Hematopoietic multipotent progenitor cell (in vitro differentiated cells): ENCODE results near the gene ZNF831. TPM values are rescaled to one million over a fixed set of nuclear protein-coding genes. Genes with fewer than 3 reads are reported as not detected.
A peak's percentile ranks its signal among the peaks of the same experiment; 100 is the strongest.

Experiments used
- DNase-seq, 3 donors: peaks; one replicate each; pipeline ENCODE4 v3.0.0-alpha.2; 2011 to 2015; ENCODE audit warnings: low read depth in 2 of 3, low spot score in 2 of 3
- total RNA-seq: library from RNA; depleted of rRNA; stranded (reverse); fragments of >200 nt; gene quantifications from one replicate; pipeline ENCODE4 v1.2.3, GENCODE V29; 2012

The ZNF831 gene
- total RNA-seq, 1 donor: 0.81 TPM

- no peak for DNase-seq
These were observed 9.2 kb upstream of the ZNF831 start for GRCh38 chr20:59154317-59155013.

DNA sequence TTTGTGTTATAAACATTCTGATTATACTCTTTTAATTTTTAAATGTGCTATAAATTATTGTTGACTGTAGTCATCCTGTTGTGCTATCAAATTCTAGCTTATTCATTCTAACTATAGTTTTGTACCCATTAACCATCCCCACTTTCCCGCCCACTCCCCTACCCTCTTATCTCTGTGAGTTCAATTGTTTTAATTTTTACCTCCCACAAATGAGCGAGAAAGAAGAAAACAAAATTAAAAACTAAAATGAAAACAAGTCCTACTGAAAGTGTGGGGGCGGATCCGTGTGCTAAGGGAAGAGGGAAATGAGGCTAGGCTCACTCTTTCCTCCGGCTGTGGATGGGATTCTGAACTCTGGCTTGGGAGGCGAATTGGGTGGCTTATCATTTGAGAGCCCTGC, 6.6 kb upstream of the ZNF831 start:
- DNase-seq: no peak

GRCh38 chr20:59157531-59157930, 6.1 kb upstream of the ZNF831 start:
- DNase-seq: no peak

DNA sequence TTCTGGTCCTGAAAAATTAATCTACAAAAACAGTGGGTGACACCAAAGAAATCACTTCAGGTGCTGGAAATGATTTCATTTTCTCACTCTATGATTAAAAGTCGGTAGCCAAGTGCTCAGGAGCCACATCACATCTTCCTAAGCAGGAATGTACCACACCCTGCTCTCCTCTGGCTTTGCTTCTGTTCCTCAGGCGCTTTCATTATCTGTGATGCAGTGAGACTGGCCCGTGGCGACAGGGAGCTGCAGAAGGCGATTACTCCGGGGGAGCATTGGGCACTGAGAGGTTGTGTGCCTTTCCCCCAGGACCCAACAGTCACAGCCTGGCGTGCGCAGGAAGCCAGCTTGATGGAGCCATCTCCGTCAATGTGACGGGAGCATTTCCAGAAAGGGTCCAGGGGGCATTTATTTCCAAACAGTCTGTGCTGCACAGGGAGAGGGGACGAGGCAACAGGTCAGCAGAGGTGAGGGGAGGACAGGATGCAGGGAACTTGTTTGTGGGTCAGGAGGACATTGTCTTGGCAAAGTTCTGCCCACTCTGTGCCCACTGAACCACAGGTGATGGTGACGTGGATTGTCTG, 5.6 kb upstream of the ZNF831 start:
- DNase-seq: no peak

DNA sequence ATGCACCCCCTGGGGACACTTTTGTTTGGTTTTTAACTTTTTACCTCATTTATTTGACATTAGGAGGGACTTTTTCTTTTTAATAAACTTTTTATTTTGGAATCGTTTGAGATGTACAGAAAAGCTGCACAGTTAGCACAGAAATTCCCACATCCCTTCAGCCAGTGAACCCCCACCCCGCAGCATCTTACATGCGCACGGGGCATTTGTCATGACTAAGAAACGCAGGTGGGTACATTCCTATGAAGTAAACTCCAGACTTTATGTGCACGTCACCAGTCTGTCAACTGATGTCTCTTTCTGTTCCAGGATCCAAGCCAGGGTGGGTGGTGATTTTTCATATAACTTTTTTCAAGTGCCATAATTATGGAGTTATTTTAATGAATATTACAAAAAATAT, 4.9 kb upstream of the ZNF831 start:
- DNase-seq: no peak

DNA sequence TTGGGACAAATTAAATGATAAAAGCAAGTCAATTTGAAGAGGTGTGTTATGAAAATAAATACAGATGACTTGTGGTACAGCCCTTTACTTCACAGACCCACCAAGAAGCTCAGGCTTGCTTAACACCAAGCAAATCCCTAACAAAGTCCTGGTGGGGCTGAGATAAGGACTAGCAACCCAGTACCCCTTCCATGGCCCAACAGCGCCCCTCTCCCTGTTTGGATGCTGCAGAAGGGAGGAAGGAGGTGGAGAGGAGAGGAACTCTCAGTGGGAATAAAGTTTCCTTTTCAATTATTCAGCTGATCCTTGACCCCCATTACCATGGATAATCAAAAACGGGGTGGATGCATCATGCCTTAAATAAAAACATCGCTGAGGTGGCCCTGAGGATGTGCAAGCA, 4.5 kb upstream of the ZNF831 start:
- no peak for DNase-seq

- peak in 1 of 3 donors; percentile 48 for DNase-seq
These were observed 3.9 kb upstream of the ZNF831 start for GRCh38 chr20:59159493-59160376.

GRCh38 chr20:59160389-59161115, 3.1 kb upstream of the ZNF831 start:
- no peak for DNase-seq

DNA sequence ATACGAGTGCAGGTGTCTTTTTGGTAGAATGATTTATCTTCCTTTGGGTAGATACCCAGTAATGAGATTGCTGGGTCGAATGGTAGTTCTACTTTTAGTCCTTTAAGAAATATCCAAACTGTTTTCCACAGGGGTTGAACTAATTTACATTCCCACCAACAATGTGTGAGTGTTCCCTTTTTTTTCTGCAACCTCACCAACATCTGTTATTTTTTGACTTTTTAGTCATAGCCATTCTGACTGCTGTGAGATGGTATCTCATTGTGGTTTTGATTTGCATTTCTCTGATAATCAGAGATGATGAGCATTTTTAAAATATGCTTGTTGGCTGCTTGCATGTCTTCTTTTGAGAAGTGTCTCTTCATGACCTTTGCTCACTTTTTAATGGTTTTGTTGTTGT, 1.9 kb upstream of the ZNF831 start:
- DNase-seq: peak in 1 of 3 donors; percentile 52

DNA sequence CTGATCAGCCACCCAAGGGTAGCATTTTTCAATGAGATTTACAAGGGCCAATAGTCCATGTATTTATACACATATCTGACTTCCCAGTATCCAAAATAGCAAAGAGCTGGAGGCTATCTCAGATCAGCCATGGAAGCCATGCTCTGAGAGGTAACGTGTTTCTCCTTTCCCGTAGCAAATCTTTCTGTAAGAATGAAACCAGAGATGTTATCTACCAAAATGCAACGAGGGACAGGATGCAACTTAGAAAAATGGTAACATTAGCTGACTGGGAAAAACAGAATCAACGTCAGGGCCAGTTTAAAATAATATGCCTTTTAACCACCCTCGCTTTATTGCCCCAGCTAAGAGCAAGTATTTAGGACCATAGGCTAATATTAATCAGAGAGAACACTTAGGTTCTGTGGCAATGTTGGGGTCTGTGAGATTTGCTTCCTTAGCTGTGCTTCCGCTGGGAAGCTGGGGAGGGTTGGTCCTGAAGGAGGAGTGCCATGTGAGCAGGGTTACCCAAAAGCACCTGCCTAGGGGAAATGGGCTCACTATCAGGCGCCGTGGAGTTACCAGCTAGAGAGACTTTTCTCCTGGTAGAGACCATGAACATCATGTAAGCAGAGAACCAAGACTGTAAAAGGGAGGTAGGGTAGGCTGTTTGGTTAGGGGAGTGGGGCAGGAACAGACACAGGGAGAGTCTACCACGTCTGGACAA, 1.2 kb downstream of the ZNF831 start:
- DNase-seq: no peak

DNA sequence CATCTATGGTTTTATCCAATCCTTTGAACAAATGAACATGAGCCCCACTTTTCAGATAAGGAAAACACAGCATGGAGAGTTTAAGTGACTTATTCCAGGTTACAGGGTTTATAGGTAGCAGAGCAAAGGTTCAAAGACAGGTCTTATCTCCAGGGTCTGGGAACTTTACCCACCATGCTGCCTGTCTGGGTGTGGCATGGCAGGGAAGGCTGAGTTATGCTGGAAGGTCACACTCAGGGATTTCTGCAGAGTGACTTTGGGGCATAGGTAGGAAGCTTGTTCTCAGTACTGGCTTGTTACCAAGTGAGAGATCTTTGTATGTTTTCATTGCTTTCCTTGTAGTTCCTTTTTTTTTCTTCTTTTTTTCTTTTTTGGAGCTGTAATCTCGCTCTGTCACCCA, 1.8 kb downstream of the ZNF831 start:
- DNase-seq: no peak

DNA sequence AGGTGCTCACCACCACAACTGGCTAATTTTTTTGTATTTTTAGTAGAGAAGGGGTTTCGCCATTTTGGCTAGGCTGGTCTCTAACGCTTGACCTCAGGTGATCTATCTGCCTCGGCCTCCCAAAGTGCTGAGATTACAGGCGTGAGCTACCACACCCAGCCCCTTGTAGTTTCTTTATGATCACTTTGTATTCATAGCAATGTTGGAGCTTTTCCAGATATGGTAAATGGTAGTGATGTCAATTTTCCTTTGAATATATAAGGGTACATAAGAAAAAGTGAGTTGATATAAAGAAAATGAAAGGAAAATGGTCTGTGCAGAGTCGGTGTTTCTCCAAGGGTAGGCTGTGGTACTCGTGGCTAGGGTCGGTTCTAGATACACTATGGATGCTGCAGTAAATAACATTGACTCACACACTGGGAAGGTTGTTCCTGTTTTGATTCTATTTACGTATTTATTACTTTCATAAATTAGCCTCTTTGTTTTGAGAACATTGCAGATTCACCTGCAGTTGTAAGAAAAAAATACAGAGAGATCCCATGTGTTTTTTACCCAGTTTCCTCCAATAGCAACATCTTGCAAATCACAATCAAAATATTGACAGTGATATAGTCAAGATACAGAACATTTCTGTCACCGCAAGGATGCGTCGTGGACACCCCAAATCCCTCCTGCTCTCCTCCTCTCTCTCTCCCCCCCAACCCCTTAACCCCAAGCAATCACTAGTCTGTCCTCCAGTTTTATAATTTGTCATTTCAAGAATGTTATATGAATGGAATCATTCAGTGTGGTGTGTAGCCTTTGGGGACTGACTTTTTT, 2.5 kb downstream of the ZNF831 start:
- no peak for DNase-seq

DNA sequence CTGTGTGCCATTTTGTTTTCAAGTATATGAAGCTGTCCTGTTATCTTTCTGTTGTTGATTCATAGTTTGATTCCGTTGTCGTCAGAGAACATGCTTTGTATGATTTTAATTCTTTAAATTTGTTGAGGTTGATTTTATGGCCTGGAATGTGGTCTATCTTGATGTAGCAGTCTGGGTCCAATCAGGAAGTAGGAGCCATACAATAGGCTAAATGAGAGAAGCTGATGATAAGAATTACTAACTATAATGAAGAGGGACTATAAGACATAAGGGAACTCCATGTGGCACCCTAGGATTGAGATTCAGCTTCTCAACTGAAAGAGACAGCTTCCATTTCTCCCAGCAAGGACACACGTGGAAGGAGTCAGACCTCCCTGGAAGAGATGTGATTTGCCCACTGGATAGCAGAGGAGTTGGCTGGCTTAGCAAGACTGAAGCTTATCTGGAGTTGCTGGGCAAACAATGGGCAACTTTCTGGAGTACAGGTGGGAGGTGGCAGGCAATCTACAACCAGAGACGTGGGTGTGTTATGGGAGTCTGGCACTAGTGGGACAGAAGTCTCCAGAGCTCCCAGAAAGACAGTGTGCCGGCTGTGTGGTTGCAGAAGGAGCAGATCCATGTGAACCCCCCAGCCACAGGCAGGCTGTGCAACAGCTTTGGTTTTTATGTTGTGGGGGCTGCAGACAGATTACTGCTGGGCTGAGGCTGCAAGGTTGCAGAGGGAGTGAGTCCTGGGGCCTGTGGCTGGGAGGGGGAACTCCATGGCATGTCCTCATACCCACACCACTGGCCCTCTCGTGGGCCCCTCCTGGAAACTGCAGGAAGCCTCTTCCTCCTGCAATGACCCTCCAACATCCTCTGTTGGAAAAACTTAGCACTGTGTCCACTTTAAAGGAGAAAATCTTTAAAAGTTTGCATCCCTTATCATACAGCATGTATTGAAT, 7.1 kb downstream of the ZNF831 start:
- DNase-seq: no peak

- DNase-seq: no peak
These were observed 8.4 kb downstream of the ZNF831 start for GRCh38 chr20:59171986-59172385.

DNA sequence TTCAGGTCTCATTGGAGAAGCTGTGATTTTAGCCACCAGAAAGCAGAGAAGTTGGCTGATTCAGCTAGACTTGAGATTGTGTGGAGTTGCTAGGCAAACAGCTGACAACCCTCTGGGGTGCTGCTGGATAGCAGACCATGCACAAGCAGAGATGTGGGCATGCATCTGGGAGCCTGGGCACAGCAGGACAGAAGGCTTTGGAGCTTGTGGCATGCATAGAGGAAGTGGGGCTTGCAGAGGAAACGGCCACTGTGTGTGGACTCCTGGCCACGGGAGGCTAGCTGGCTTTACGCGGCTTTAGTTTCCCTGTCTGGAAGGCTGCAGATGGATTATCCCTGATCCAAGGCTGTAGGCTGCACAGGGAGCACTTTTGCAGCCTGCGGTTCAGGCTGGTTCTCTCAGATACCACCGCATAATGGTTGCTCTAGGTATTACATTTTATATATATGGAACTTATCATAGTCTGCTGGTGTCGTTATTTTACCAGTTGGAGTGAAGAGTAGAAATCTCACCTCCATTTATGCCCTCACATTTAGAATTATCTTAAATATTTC, 10.4 kb downstream of the ZNF831 start:
- no peak for DNase-seq

DNA sequence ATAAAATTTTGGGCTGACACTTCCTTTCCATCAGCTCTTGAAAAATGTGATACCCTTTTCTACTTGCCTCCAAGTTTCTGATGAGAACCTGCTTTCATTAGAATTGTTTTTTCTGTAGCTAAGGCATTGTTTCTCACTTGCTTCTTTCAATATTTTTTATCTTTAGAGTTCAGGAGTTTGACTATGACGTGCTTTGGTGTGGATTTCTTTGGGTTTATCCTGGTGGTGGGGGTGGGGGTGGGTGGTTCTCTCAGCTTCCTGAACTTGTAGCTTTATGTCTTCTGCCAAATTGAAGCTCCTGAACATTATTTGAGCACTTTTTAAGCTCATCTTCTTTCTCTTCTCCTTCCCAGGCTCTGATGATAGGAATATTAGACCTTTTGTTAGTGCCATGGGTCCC, 11.4 kb downstream of the ZNF831 start:
- DNase-seq: no peak

DNA sequence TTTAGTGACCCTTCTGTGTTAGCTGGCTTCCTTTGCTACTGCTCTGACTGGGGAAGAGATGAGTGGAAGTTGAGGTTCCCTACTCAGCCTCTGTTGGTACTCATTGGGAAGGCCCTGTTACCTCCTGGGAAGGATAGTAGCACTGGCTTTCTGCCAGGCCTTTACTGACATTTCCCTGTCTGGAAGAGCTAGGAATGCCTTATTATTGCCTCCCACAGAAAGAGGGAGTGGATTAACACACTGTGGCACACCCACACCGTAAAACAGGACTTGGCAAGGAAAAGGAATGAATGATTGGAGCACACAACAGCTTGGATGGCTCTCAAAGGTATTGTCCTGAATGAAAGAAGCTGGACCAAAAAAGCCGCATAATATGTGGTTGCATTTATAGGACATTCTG, 12.2 kb downstream of the ZNF831 start:
- no peak for DNase-seq

DNA sequence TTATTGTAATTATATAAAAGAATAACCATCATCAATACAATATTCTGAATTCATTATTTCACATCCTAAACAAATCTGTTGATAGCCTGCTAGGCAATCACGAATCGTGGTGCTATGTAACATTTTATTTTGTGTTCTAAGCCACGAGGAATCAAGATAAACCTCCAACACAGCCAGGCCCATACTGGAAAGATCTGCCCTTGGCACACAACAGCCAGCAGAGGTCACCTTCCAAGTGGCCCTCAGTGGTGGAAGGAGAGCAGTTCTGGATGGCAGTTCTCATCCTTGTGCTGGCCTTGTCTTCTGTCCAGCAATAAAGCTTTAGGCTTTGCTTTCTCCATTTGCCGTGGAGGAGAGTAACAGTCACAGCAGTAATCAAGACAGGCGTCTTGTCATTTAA, 13.2 kb downstream of the ZNF831 start:
- no peak for DNase-seq
